Measurements from ENCODE around the gene ZNF764.
"Not testable (repeated sequence)": the region's sequence is repeated elsewhere in the genome, so short reads cannot be mapped to it uniquely, and the experiment has no call there.

ZNF764 gene

DNA sequence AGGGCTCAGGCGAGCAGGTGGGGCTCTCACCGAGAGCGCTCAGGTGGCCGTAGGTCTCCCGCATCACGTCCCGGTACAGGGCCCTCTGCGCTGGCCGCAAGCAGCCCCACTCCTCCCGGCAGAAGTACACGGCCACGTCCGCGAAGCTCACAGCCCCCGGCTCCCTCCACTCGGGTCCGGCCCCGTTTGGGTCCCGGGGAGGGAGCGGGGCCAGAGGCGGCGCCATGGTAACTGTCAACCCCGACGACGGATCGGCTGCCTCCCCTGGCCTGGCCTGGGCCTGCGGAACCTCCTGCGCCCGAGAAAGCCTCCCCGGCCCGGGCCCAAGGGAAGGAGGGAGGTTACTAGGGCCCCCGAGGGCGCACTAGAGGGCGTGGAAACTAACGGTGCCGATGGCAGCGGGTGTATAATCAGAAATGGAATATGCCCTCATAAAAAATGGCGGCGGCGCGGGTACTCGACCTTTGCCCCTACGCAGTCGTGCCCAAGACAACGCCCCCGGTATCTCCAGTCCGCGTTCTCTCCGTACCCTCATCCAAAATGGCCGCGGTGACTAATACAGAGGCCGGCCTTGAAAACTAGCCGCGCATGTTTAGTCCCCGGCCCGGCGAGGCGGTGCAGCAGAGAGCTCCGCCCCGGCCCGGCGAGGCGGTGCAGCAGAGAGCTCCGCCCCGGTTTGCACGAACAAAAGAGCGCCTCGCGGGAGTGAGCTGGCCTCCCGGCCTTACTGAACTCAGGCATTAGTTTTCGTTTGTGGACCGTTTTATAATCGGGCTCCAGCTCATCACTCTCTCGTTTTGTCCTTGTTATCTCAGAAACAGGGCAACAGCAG lies at the start of gene ZNF764:
ZNF764 (minus strand) TSS at position 418 of the 832 bp plus-strand sequence; CDS start at position 226, 192 bp downstream.
- peak; percentile 96 for DNase-seq

DNA sequence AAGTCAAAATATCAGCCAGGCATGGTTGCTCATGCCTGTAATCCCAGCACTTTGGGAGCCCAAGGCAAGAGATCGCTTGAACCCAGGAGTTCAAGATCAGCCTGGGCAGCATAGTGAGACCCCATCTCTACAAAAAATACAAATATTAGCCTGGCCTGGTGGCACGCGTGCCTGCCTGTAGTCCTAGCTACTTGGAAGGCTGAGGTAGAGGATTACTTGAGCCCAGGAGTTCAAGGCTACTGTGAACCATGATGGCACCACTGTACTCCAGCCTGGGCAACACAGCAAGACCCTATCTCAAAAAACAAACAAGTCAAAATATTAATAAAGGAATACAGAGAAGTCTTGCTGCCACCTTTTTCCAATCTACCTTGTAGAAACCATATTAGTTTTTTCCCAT lies 47.8 kb upstream of the ZNF764 start:
- DNase-seq: no peak

- DNase-seq: no peak
Observed at GRCh38 chr16:30605158-30605557, 47.0 kb upstream of the ZNF764 start.

DNA sequence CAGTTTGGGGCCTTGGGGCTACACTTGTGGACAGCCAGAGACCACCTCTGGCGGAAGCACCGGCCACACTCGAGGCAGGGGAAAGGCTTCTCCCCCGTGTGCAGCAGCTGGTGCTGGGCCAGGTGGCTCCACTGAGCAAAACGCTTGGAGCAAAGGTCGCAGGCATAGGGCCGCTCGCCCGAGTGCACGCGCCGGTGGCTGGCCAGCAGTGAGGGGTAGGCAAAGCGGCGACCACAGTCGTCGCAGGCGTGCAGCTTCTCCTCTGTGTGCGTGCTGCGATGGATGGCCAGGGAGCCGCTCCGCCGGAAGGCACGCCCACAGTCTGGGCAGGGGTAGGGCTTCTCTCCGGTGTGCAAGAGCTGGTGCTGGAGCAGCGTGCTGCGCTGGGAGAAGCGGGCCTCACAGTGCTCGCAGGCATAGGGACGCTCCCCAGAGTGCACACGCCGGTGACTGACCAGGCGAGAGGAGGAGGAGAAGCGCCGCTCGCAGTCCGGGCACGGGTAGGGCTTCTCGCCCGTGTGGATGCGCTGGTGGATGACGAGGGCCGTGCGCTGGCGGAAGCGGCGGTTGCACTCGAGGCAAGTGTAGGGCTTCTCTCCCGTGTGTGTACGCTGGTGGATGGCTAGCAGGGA lies 46.3 kb upstream of the ZNF764 start:
- DNase-seq: no peak

DNA sequence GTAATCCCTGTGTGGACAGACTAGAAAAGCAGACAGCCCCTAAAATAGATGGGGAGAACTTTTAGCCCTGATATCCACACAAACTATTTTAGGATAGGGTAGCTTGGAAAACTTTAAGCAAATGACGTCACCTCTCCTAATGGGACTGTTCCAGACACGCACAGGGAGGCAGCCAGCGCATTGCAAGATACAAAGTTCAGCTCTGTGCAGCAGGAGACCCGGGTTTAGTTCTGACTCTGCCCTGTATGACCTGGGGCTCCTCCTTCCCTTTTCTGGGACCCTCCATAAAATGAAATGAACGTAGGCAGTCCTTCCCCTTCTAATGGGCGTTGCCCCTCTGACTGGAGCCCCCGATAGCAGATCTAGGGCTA lies 45.8 kb upstream of the ZNF764 start:
- DNase-seq: no peak

DNA sequence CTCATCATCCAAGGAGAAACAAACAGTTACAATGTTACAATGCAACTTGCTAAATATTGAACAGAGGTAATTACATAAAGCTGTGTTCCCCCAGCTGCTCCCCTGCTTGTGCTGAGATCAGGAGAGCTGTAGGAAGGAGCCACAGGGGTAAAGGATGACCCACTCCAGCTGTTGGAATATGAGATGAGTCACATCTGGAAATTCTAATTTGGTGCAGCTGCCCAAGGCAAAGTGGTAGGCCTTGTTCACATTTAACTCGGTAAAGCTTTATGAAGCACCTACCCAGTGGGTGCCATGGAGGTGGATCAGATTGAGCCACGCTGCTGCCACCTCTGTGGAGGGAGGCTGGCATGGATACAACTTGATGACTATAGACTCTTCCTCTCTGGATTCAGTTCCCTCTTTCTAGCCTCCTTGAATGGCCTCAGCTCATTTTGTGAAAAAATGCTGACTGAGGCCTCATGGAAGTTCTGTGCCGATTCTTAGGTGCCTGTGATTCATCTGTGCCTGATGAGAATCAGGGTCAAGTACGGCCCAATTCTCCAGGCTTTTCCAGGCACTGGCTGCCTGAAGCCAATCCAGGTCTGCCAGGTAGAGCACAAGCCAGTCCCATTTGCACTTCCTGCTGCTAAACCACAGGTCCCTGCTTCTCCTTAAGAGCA lies 44.6 kb upstream of the ZNF764 start:
- no peak for DNase-seq

- no peak for DNase-seq
Observed at GRCh38 chr16:30601966-30602365, 43.8 kb upstream of the ZNF764 start.

- DNase-seq: no peak
Observed at GRCh38 chr16:30600929-30601328, 42.8 kb upstream of the ZNF764 start.

DNA sequence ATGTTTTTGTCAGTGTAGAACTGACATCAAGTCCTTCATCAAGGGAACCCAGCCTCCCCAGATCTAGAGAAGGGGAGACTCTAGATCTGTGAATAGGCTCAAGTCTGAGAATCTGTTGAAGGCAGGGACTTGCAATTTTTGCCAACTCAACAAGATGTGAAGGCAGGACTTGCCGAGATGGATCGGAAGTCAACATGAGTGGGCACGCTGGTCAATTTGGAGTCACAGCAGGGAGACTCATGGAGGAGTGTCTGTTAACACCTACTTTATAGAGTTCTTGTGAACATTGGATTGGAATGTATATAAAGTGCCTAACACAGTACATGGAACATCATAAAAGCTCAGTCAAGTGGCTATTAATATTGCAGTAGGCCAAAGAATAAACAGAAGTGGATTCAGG lies 42.0 kb upstream of the ZNF764 start:
- DNase-seq: no peak

DNA sequence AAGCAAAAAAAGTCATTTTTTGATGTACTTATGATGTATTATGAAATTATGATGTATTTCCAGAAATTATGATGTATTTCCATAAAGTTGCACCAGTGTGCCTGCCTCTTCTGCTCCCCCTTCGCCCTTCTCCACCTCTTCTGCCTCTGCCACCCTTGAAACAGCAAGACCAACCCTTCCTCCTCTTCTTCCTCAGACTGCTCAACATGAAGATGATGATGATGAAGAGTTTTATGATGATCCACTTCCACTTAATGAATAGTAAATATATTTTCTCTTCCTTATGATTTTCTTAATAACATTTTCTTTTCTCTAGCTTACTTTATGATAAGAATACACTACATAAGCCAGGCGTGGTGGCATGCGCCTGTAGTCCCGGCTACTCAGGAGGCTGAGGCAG lies 34.7 kb upstream of the ZNF764 start:
- no peak for DNase-seq

- not testable (repeated sequence) for DNase-seq
Observed at GRCh38 chr16:30590869-30591268, 32.7 kb upstream of the ZNF764 start.

GRCh38 chr16:30589582-30589981 lies 31.4 kb upstream of the ZNF764 start:
- DNase-seq: not testable (repeated sequence)

DNA sequence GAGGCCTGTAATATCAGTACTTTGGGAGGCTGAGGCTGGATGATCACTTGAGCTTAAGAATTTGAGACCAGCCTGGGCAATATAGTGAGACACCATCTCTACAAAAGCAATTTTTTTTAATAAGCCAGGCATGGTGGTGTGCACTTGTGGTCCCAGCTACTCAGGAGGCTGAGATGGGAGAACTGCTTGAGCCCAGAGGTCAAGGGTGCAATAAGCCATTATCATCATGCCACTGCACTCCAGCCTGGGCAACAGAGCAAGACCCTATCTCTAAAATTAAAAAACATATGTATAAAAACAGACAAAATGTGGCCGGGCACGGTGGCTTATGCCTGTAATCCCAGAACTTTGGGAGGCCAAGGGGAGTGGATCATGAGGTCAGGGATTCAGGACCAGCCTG lies 30.5 kb upstream of the ZNF764 start:
- no peak for DNase-seq

DNA sequence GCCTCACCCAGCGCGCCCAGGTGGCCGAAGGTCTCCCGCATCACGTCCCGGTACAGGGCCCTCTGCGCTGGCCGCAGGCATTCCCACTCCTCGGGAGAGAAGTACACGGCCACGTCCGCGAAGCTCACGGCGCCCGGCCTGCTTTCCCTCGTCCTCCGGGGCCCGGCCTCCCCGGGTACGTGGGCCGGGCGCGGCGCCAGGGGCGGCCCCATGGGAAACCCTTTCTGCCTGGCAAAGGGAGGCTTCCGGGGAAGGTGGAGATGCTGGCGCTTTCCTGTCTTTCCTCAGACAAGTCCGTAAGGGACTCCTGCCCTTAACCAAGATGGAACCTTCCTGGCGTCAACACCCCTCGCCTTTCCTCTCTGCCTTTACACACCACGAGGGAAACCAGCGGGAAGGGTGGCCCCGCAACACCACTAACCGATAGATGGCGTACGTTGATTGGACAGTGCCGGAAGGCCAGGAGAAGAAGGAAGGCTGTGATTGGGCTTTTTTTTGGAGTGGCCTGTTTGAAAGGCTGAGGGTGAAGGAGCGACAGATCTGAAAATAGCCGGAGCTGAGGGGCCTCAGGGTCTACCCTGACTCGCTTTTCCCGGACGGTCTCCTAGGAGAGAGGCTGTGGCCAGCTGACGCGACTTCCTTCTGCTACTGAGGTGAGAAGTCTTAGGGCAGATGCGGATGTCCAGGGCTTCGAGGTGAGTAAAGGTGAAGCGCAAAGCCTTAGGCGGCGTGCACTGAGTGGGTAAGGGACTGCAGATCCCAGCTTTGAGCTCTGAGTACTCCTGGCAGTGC lies 27.4 kb upstream of the ZNF764 start, which contains the start of gene ZNF785:
ZNF785 (minus strand) TSS at position 298 of the 792 bp plus-strand sequence; CDS start at position 212, 86 bp downstream.
- DNase-seq: peak; percentile 82

DNA sequence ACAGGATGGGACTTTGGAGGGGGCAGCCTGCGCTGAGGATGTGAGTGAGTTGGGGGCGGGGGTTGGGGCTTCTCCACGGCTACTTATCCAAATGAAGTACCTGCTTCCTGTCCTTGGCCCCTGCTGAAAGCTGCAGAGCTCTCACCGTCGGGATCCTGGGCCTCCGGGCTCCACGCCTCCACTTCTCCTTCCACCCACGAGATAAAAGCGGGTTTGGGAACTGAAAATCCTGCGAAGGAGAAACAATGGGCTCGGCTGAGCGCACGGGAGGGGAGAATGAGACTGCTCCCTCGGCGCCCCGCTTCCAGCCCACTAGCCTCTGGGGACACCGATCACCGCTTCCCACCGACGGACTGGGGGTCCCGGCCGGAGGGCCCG lies 26.8 kb upstream of the ZNF764 start:
- no peak for DNase-seq

DNA sequence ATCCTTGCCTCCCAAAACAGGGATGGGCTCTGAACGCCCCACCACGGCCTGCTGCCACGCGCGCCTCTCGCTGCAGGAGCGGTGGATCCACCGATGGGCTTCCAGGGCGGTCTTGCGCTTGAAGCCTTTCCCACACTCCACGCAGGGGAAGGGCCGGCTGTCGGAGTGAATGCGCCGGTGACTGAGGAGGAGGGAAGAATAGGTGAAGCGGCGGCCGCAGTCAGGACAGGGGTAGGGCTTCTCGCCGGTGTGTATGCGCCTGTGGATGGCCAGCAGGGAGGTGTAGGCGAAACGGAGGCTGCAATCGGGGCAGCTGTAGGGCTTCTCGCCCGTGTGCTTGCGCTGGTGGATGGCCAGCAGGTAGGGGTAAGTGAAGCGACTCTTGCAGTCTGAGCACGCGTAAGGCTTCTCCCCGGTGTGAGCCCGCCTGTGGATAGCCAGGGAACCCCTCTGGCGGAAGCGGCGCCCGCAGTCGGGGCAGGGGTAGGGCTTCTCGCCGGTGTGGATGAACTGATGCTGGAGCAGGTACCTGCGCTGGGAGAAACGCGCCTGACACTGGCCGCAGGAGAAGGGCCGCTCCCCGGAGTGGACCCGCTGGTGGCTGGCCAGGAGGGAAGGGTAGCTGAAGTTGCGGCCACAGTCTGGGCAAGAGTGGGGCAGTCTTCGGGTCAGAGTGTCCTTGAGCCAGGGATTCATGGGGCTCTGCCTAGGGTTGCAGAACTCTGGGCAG lies 24.6 kb upstream of the ZNF764 start:
- DNase-seq: no peak

- DNase-seq: no peak
Observed at GRCh38 chr16:30581457-30581856, 23.3 kb upstream of the ZNF764 start.

DNA sequence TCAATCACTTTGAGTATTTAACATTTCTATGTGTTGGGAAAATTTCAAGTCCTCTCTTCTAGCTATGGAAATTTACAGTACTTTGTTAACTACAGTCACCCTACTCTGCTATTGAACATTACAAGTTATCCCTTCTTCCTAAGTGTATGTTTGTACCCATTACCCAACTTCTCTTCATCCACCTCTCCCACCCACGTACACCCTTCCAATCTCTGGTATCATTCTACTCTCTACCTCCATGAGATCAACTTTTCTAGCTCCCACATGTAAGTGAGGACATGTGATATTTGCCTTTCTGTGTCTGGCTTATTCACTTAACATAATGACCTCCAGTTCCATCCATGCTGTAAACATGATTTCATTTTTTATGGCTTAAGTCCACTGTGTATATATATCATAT lies 16.5 kb upstream of the ZNF764 start:
- DNase-seq: no peak

- peak; percentile 80 for DNase-seq
Observed at GRCh38 chr16:30571445-30572322, 13.5 kb upstream of the ZNF764 start, which contains the start of gene ZNF688. Gene ZNF688, minus strand, starts transcription at chr16:30571714. Its CDS starts 85 bp downstream, at chr16:30571629.

DNA sequence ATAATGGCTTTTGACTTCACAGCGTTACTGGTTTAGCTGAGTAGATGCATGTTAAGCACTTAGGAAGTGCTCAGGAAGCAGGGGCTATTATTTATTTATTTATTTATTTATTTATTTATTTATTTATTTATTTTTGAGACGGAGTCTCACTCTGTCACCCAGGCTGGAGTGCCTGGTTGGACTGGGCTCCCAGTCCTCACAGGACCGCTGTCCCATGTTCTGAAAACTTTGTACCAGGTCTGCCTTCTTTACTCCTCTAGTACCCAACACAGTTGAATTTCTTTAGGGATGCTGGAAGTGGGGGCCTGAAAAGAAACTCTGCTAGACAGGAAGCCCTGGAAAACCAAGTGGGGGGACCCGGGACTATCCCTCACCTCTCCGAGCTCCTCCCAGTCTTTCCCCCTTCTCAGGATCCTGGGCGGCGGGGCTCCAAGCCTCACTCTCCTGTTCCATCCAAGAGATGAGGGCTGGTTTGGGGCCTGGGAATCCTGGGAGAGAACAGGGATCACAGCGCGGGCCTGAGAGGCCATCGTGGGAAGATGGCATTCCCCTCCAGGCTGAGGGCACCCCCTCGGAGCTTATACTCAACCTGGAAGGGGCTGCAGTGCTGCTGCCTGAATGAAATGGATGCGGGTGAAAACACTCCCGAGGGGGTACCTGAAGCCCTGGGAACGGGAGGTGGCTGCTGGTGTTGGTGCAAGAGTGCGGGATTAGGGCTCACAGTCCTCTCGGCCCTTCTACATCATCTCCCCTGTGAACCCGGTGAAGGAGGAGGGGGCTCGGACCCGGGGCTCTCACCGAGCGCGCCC lies 12.7 kb upstream of the ZNF764 start:
- DNase-seq: no peak
